GM12864 (cell line): ENCODE results near the gene KITLG.

Experiments
- DNase-seq: peaks from one replicate; pipeline ENCODE4 v3.0.0-alpha.2; 2011; ENCODE audit warnings: low read depth
- H3K4me3 ChIP-seq: 2 replicates; pipeline ENCODE4 v1.5.1; 2011; ENCODE audit warnings: mild to moderate bottlenecking, low read depth, low read length, control low read depth
- CTCF ChIP-seq: IDR thresholded peaks from 2 replicates; pipeline ENCODE4 v1.5.1; 2011; ENCODE audit warnings: low read depth, mild to moderate bottlenecking, moderate library complexity, low read length, control low read depth, inconsistent platforms; ENCODE audit errors: missing control alignments

KITLG gene

GRCh38 chr12:88576866-88577265, 3.4 kb downstream of the KITLG start:
- TF ChIP-seq CTCF, result no peak
- no peak overlapping the region for H3K4me3 ChIP-seq
- no peak for DNase-seq

- no peak for DNase-seq
- H3K4me3 ChIP-seq, result no peak overlapping the region
- TF ChIP-seq CTCF, result no peak
Observed at GRCh38 chr12:88575361-88575970, 4.8 kb downstream of the KITLG start.

GRCh38 chr12:88574278-88574677, 6.0 kb downstream of the KITLG start:
- H3K4me3 ChIP-seq, result no peak overlapping the region
- no peak for DNase-seq
- no peak for TF ChIP-seq CTCF

DNA sequence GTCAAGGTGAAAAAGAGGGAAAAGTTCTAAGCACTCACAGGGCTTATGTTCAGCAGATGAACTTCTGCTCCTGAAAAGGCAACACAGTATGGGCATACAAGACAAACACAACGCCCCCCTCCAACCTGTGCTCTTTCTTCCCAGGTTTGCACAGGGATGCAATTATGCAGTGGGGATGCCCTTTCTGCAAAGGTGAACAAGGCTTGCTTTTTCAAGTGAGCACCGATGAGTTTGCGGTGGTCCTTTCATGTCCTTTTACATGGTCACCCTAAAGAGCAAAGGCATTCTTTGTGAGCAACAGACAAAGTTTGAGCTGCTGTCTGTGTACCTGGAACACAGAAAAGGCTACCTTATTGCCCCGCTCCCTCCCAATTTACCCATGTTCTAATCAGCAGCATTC, 6.7 kb downstream of the KITLG start:
- DNase-seq, result no peak
- TF ChIP-seq CTCF, result no peak
- no peak overlapping the region for H3K4me3 ChIP-seq

GRCh38 chr12:88572781-88573549, 7.3 kb downstream of the KITLG start:
- no peak for DNase-seq
- no peak for TF ChIP-seq CTCF
- no peak overlapping the region for H3K4me3 ChIP-seq

DNA sequence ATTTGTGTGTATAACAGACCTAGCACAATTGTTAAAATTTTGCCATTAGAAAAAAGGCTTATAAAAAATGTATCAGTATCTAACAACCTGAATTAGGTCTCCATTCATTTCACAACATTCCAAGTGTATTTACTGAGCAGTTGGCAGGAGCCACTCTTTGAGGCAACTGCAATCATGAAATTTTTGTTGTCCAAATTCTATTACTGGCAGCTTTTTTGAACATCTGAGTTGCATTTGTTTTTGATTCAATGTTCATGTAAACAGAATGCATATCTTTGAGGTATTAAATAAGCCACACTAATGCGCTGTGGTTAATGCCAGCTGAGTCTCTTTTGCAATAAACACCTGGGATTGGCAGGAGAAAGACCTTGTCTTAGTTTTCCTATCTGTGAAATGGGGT, 8.7 kb downstream of the KITLG start:
- no peak overlapping the region for H3K4me3 ChIP-seq
- no peak for TF ChIP-seq CTCF
- DNase-seq, result no peak

DNA sequence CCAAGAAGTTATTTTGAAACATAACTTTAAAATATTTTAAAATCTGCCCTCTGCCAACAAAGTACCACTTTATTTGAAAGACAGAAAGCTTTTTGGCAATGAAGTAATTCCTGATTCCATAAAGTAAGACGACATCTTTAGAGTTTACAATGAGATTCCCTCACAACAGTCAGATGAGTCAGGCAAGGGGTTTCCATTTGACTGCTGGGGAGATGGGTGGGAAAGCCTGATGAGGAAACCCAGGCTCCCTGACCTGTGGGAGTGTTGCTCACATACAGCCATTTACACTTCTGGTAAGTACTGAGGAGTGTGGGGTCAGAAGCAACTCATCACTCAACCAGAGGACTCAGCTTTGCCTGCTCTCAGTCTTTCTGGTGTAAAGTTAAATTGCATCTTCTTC, 10.2 kb downstream of the KITLG start:
- H3K4me3 ChIP-seq, result no peak overlapping the region
- DNase-seq, result no peak
- no peak for TF ChIP-seq CTCF
